Head of caudate nucleus (tissue), 42 donors: ENCODE results near the gene XCL2.
"Not testable (repeated sequence)": the region's sequence is repeated elsewhere in the genome, so short reads cannot be mapped to it uniquely, and the experiment has no call there.

Experiments
- DNase-seq, 42 donors: peaks; one replicate each; pipeline versions ENCODE4 v3.0.0 to v3.0.0-alpha.2; 2020 to 2021; ENCODE audit warnings: mixed read lengths in 7 of 42
- intact Hi-C: fragments of 100-400 bp; cut with DNase I; formaldehyde crosslinking; loops from one replicate; pipeline ENCODE4 v1.15.0; 2022

Gene XCL2

GRCh38 chr1:168567007-168567406 lies 23.2 kb upstream of the XCL2 start:
- intact Hi-C loops: no loop called here
- no peak for DNase-seq

- no peak for DNase-seq
- intact Hi-C loops: no loop called here
These were observed 22.0 kb upstream of the XCL2 start for GRCh38 chr1:168565825-168566224.

DNA sequence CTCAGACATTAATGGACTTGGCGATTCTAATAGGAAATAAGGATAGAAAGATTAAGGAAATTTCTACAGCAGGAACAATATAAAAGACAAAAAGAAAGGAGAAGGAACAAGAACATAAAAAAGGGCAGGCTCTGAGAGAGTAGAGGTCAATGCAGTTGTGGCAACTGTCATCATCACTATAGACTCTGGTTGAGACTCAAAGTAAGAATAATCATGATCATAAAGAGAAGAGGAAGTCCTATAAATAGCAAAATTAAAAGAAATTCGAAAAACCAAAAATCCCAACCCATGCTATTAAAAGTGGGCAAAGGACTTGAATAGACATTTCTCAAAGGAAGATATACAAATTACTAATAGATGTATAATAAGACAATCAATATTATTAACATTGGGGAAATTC lies 18.2 kb upstream of the XCL2 start:
- no peak for DNase-seq
- intact Hi-C loops: no loop called here

GRCh38 chr1:168560370-168560769 lies 16.6 kb upstream of the XCL2 start:
- intact Hi-C loops: no loop called here
- DNase-seq: no peak

DNA sequence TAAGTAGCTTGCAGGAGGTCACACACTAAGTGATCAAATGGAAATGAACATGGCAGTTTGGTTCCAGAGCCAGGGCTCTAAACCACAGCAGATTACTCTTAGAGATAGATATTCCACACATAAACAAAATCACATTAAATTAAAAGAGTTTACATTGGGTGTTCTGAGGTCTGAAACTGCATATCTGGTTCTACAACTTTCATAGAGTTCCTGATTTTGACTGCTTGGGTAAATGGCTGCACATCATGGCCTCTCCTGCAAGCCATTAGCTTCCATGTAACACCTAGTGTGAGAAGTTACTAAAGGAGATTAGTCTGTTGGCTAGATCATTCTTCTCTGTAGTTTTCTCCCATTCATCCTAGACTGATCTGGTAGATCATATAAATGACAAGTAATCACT lies 12.8 kb upstream of the XCL2 start:
- DNase-seq: no peak
- intact Hi-C loops: no loop called here

GRCh38 chr1:168555508-168556046 lies 11.8 kb upstream of the XCL2 start:
- intact Hi-C loops: no loop called here
- DNase-seq: no peak

DNA sequence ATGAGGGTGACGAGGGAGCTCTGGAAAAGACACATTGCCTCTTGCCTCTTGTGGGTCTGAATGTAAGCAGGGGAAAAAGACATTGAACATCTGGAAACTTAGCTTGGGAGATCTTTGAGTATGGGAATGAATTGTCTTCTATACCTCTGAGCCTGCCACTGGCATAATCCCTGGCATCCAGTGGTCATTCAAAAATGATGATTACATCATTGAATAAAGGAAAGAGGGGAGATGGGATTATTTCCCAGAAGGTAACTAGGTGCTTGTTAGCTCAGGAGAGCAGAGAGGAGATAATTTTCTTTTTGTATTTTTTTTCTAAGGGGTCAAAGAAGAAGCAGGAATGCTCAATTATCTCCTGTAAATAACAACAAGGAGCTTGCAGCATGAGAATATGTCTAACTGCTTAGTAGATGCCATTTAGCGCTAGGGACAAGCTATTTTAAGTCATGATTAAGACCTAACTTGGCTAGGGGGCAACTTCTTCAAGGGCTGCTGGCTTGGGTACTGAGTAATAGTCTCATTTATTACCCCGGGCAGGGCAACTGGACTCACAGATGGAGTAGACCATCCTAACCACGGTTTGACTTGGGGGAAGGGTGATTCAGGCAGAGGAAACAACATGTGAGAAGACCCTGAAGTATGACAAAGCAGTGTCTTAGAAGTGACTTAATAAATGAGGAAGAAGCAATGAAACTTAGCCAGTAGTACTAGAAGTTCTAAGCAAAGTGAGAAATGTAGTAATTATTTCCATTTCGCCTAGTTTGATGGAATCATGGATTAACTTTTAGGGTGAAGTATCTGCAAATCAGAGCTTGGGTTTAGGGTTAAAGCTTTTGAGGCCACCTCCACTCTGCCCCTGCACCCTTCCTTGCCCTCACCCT lies 11.0 kb upstream of the XCL2 start:
- DNase-seq: no peak
- intact Hi-C loops: no loop called here

- no peak for DNase-seq
- intact Hi-C loops: no loop called here
These were observed 10.1 kb upstream of the XCL2 start for GRCh38 chr1:168553680-168554553.

DNA sequence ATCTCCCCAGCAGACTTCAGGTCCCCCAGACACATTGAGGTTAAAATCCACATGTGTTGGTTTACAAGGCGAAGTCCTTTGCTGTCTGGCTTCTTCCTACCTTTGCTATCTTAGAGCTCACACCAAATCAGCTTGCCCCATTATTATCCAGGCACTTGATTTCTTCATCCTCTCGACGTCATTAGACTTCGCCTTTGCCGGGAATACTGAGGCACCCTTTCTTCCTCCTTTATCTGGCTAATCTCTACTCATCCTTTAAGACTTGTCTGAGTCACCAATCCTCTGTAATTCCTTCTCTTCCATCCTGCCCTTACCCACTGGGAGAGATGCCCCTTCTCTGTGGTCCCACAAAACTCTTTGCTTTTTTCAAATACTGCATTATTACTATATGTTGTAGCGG lies 9.2 kb upstream of the XCL2 start:
- intact Hi-C loops: no loop called here
- no peak for DNase-seq

- intact Hi-C loops: no loop called here
- no peak for DNase-seq
These were observed 7.9 kb upstream of the XCL2 start for GRCh38 chr1:168551688-168552087.

DNA sequence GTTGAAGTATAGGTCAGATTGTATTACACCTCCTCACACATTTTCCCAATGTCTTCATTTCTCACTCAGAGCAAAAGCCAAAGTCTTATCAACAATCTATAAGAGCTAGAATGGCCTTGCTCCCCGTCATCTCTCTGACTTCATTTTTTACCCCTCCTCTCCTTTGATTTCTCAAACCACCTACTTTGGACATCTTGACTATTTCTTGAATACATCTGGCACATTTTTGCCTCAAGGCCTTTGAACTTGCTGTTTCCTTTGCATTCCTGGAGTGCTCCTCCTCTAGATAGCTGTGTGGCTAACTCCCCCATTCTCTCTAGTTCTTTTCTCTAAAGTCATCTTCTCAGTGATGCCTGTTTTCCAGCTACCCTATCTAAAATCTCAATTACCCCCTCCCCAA lies 7.2 kb upstream of the XCL2 start:
- DNase-seq: no peak
- intact Hi-C loops: no loop called here

- DNase-seq, intact Hi-C loops: not testable (repeated sequence)
These were observed 2.7 kb upstream of the XCL2 start for GRCh38 chr1:168546553-168546895.

DNA sequence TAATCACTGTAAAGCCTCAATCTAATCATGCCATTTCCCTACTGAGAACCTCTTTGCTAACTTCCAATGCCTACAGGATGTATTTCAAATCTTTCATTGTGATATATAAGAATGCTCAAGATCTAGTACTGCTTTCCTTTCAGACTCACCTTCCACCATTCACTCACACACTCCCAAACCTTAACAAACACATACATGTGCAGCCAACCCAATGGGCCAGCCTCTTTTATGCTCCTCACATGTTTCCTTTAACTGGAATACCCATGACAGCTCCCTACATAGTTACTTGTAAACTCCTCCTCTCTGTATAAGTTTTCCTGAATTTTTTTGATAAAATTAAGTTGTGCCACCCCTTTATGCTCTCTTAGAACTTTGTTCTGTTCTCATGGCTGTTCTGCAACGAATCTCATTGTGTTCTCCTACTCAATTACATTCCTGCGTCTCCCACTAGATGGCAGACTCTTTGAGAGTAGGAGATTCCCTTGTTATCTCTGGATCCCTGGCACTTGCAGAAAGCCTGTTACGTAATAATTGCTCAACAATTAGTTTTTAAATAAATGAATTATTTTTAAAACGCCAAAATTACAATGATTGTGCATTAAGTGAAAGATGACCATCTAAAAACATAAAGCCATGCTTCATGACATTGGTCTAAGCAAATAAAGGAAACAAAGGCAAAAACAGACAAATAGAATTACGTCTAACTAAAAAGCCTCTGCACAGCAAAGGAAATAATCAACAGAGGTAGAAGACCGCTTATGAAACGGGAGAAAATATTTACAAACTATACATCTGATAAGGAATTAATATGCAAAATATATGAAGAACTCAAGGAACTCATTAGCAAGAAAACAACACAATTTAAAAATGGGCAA lies 2.1 kb upstream of the XCL2 start:
- peak in 8 of 42 donors; percentile 2 to 50 (median 16) for DNase-seq
- intact Hi-C loops: not testable (repeated sequence)

- intact Hi-C loops, DNase-seq: not testable (repeated sequence)
These were observed 819 bp downstream of the XCL2 start for GRCh38 chr1:168542978-168543377.

GRCh38 chr1:168540798-168541197 lies 3.0 kb downstream of the XCL2 start:
- DNase-seq: peak in 31 of 42 donors; percentile 1 to 49 (median 17)
- intact Hi-C loops: not testable (repeated sequence)

DNA sequence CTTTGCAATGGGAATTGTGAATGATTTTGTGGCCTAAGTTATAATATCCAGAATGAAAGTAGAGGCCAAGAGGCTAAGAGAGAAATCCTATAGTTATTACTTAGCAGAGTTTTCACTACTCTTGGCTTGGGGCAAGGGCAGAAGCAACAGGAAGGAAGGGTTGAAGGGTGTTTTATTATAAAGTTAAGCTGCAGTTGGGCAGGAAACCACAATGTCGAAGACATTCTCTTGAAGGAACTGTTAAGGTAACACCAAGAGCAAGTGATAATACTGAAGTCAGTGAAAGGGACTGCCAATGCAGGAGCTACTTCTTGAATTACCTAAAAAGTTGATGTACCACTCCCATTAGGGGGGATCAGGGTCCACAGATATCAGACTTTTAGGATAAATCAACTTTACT lies 8.3 kb downstream of the XCL2 start:
- no peak for DNase-seq
- intact Hi-C loops: no loop called here

DNA sequence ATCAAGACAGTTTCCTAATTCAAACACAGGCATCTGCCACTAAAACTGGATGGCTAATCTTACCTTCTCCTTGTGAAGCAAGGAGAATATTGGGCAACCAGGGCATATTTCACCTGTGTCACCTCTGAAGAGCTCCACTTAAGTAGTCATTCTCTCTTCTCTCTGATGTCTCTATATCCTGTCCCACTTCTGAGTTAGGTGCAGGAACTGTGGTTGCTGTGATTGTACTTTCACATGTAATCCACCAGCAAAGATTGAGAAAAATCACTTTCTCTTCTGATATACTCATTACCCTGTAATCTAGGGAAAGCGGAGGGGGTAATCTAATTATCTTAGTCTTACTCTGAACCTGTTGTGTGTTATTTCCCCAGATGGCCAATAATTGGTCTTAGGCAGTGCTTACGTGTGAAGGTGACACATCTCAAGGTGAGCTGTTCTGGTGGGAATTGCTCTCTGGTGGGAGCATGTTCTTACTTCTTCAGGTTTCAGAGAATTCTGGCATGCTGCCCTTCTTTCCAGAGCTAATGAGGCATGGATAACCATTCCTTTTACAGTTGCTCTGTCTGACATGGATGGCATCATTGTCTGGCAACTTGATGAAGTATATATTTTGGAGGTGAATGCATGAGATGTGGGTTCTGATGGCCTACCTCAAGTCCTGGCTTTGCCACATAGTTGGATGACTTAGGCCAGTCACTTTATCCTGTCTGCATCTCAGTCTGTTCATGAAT lies 12.0 kb downstream of the XCL2 start:
- DNase-seq: no peak
- intact Hi-C loops: no loop called here

DNA sequence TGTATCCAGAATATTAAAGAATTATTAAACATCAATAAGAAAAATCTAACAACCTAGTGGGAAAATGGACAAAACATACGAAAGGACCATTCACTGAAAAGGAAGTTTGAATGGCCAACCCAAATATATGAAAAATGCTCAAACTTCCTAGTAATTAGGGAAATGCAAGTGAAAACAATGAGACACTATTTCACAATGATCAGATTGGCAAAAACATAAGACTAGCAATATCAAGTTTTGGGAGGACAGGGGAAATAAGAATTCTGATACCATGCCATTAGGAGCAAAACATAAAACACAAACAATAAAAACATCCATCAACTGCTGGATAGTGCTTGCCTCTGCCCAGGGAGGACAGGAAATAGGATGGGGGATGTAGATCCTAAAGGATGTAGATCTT lies 14.3 kb downstream of the XCL2 start:
- no peak for DNase-seq
- intact Hi-C loops: no loop called here
